GM21447 (cell line): ENCODE data around the gene KIFC3.
"Not testable (repeated sequence)": the region's sequence is repeated elsewhere in the genome, so short reads cannot be mapped to it uniquely, and the experiment has no call there.

Source experiments
- ATAC-seq: cut with Tn5 transposase; IDR thresholded peaks from one replicate; pipeline ENCODE4 v1.9.1; 2021; ENCODE audit not compliant: unreplicated experiment

Gene KIFC3

DNA sequence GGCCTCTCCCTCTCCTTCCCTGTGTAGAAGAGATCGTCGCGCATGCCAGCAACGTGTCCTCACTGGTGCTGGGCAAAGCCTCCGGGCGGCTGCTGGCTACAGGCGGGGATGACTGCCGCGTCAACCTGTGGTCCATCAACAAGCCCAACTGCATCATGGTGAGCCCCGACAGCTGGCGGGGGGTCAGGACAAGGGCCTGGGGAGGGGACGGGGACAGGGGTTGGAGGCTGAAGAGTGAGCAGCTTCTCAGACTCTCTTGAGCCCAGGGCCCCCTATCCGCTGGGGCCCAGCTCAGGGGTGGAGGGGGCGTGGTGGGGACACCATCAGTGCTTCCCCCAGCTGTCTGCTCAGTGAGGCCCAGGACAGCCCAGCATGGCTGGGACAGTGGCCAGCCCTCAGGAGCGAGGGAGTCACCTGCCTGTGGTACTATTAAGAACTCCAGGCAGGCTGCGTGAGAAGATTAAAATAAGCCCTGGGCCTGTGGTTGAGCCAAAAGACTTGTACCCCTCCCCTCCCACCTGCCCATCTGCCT lies 60.6 kb downstream of the KIFC3 start:
- no peak for ATAC-seq

DNA sequence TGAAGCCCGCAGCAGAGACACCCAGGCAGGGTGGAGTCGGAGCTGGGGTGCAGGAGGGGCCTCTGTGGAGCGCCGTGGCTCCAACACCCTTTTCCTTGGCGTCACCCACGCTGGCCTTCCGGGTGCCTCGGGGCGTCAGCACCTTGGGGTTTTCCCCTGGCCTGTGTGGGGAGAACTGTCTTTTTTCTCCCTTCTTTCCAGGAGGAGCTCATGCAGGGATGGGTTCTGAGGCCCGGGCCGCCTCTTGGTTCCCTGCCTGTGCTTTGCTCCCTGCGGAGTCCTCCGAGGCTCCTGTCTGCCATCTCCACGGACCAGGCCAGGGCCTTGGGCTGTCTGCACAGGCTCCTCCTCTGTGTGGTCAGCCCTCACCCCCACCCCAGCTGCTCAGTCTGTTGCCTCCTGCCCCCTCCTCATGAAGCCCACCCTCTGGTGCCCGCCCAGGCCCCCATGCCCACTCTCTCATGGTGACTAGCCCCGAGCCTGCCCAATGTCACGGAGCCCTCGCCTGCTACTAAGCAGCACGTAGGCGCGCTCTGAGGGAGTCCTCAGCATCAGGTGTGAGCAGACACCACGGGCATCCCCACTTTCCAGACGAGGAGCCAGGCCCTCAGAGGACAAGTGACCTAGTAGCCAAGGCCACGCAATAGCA lies 61.7 kb downstream of the KIFC3 start:
- ATAC-seq: no peak

DNA sequence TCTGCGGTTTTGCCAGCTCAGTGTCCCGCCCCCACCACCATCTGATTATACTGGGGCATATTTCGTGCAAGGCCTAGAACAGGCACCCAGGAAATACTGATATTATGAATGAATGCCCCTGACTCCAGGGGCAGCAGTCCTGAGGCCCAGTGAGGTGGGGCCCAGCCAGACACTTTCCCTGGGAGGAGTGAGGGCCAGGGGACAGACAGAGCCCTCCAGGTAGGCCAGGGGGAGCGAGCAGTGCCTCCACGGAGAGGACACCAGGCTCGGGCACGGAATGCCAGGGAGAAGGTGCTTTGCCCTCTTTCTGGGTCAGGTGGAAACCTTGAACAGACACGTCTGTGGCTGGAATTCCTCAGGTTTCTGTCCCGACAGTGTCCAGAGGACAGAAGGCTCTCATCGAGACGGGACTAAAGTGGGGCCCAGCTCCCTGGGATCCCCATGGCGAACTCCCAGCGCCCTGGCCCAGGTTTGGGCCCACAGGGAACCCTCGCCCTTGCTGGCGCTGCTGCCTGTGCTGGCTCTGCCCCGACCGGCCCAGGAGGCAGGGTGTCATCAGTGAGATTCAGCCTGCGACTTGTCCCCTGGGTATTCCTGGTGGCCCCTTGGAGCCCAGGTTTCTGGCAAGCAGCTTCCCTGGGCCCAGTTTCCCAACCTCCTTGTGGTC lies 62.4 kb downstream of the KIFC3 start:
- ATAC-seq: no peak

DNA sequence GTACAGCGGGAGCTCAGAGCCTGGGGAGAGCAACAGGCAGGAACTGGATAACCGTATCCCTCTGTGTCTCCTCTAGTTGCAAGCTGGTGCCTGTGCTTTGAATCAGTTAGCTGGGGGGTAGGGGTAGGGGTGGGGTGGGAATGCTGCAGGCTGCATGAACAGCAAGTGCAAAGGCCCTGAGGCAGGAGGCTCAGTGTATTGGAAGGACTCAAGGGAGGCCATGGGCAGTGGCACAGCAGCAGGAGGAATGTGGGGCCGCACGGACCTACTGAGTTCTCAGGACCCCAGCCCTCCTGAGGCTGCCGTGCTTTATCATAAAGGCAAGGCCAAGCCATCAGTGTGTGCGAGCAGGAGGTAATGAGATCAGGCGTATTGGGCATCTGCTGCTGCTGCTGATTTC lies 63.4 kb downstream of the KIFC3 start:
- no peak for ATAC-seq

DNA sequence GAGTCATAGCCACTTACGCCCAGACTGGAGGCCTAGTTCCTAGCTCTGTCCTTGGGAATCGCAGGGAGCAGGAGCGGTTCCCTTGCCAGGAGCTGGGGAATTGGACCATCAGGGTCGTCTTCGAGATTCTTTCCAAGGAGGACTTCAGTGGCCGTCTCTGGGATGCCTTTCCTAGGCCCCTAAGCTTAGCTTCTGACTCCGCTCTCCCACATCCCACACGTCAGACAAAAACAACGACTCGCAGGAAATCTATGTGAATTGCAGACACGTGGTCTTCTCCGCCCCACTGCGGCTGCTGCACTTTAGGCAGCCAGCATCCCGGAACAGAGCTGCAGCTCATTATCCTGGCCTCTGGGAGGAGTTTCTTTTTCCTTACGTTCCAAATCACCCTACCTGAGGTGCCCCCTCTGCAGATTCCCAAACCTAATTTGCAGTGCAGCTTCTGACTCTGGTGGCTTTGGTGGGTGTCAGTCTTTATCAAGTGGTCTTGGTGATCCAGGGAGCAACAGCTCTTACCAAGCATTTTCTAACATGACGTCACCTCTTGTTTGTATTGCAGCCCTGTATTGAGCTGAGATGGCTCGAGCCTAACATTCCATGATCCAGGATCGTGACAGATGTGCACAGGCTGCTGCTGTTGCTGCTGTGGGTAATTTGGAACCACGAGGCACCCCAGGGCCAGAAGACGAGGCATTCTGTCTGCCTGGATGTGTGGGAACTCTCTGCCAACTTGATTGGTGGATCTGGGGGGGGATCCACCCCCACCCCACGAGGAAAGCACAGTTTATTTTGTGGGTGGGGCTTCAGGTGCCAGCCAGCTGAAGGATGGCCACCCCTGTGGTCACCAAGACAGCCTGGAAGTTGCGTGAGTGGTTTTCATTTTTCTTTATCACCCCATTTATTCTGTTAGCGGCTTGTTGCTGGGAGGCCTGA lies 65.6 kb downstream of the KIFC3 start:
- ATAC-seq: no peak

DNA sequence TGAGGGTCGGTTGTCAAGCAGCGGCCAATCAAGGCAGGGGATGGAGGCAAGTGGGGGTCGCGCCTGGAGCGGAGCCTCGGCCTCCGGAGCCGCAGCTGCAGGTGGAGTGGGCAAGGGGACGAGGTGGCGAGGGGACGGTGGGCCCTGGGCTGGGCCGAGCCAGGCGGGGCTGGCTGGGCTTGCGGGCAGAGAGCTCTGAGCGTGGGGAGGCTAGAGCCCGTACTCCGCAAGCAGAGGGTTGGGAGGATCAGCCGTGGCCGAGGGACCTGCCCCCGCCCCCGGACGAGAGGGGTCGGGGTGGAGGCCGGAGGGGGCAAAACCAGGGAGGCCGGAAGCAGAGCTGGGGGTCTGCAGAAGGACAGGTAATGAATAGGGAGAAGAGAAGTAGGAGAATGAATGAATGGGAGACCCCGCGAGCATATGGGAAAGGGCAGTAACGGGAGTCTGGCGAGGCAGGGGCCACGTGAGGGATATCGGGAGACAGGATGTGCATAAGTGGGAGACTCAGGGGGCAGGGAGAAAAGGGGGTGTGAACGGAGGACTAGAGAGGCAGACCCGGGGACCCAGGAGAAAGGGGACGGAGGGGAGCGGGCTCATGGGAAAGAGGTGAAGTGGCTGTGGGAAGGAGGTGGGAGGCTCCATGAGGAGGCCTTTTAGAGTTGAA lies 66.4 kb downstream of the KIFC3 start, which contains the start of gene KATNB1:
Gene KATNB1, plus strand, starts transcription at position 16 of the 664 bp plus-strand sequence. CDS start 1,474 bp downstream, outside the sequence.
- ATAC-seq: no peak

DNA sequence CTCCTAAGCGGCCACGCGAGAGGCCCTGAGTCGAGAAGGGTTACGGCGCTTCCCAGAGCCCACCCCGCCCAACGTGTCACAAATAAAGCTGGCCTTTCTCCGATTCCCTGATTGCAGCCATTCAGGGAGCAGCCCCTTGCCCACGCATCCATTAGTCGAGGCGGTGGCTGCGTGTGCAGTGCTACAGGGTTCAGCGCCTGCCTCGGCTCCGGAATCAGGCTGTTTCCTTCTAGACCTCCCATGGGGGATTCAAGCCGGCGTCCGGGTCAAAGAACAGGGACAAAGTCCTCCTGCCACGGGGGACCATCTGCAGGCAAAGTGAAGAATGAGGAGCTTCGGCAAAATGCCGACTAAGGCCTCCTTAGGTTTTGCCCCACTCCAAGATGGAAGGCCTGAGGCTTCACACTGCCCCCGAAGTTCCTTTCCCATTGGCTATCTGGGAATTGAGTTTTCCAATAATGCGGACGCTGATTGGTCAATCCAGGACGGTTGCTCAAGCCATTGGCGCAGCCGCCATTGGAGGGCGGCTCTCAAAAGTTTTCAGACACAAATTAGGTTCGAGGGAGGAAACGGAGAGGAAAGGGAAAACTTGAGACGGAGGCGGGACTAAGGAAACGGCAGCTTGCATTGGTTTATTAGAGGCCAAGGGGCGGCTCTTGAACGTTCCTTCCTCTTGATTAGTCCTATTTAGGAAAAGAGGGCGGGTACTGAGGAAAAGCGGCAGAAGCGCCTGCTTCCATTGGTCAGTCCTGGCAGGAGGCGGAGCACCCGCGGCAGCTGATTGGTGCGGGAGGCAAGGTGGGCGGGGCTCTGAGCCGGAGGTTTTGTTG lies 67.2 kb downstream of the KIFC3 start:
- peak; percentile 90 for ATAC-seq

DNA sequence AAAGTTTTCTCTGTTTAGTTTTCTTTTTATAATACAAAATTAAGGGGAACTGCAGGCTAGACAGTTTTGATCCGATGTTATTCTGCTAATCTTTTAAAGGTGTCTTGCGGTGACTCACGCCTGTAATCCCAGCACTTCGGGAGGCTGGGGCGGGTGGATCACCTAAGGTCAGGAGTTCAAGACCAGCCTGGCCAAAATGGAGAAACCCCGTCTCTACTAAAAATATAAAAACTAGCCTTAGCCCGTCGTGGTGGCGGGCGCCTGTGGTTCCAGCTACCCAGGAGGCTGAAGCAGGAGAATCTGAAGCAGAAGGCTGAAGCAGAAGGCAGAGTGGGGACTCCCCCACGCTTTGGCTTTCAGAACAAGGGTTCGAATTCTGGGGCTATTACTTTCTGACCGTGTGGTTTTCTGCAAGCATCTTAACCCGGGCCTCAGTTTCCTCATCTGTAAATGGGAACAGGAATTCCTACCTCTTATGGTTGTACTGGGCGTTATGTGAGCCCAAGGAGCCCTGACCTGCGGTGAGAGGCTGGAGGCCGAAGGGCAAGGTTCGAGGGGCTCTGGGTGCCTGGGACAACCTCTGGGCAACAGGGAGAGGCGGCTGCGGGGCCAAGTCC lies 67.9 kb downstream of the KIFC3 start:
- ATAC-seq: no peak

DNA sequence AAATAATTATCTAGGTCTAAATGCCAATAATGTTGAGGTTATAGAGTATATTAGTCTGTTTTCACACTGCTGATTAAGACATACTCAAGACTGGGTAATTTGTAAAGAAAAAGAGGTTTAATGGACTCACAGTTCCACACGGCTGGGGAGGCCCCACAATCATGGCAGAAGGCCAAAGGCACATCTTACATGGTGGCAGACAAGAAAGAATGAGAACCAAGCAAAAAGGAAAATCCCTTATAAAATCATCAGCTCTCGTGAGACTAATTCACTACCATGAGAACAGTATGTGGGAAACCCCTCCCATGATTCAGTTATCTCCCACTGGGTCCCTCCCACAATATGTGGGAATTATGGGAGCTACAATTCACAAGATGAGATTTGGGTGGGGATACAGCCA lies 69.6 kb downstream of the KIFC3 start:
- ATAC-seq: no peak

DNA sequence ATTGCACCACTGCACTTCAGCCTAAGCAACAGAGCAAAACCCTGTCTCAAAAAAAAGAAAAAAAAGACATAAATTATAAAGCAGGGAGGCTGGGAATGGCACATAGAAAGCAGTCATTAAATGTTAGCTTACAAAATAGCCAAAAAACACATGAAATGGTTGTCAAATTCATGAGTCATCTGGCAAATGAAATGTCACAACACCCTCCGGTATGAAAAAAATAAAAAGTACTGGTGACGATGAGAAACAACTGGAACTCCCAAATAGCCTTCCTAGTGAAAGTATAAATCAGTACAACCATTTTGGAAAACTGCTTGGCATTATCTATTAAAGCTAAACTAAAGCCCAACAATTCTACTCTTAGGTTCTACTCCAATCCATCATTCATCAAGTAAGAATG lies 70.3 kb downstream of the KIFC3 start:
- no peak for ATAC-seq

DNA sequence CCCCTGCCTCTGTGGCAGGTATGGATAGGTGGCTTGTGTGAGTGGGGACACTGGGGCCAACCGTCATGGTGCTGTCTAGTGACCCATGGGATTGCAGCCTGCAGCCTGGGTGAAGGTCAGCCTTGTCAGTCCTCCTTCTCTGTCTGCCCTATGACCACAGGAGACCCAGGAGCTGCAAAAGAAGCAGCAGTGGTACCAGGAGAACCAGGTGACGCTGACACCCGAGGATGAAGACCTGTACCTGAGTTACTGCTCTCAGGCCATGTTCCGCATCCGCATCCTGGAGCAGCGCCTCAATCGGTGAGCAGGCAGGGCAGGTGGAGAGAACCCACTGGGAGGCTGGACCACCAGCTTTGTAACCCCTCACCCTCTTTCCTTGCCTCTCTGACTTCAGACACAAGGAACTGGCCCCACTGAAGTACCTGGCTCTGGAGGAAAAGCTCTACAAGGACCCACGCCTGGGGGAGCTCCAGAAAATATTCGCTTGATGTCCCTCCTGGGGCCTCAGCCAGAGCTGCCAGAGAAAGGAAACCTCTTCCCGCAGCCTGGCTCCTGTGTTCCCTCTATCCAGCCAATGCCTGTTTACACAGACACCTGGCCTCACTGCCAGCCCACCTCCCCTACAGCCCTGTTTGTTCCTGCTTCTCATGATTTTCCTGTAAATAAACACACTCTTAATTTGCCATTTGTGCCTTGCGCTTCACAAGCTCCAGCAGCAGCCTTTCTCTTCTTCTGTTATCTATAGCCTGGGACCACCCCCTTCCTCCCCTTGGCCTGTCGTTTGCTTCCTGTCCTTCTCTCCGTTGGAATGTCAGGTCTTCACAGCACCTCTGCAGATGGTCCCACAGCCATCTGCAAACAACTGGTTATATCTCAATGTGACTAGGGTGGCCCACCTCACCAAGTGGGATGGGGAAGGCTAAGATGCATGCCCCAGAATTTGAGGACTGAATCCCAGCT lies 71.2 kb downstream of the KIFC3 start:
- ATAC-seq: no peak

DNA sequence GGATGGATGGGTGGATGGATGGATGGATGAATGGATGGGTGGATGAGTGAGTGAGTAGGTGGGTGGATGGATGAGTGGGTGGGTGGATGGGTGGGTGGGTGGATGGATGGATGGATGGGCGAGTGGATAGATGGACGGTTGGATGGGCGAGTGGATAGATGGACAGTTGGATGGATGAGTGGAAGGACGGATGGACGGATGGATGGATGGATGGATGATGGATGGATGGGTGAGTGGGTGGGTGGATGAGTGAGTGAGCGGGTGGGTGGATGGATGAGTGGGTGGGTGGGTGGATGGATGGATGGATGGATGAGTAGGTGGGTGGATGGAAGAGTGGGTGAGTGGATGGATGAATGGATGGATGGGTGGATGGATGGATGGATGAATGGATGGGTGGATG lies 72.4 kb downstream of the KIFC3 start:
- not testable (repeated sequence) for ATAC-seq

DNA sequence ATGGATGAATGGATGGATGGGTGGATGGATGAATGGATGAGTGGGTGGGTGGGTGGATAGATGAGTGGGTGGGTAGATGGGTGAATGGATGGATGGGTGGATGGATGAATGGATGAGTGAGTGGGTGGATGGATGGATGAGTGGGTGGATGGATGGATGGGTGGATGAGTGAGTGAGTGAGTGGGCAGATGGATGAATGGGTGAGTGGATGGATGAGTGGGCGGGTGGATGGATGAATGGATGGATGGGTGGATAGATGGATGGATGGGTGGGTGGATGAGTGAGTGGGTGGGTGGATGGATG lies 73.2 kb downstream of the KIFC3 start:
- no peak for ATAC-seq

DNA sequence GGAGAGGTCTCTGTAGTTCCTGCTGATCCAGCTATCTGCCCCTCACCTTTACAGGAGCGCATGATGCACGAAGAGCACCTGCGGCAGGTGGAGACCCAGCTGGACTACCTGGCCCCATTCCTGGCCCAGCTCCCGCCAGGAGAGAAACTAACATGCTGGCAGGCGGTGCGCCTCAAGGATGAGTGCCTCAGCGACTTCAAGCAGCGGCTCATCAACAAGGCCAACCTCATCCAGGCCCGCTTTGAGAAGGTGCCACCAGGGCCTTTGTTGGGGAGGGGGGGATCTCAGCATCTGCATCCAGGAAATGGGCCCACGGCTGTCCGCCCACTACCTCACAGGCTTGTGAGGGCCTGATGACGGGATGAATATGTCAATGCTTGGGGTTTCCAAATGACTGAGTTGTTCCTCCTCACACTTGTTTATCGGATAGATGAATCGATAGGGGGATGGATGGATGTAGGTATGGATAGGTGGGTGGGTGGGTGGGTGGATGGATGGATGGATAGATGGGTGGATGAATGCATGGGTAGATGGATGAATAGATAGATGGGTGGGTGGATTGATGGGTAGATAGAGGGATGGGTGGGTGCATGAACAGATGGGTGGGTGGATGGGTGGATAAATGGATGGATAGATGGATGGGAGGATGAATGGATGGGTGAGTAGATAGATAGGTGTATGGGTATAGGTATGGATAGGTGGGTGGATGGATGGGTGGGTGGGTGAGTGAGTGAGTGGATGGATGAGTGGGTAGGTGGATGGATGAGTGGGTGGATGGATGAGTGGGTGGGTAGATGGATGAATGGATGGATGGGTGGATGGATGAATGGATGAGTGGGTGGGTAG lies 73.7 kb downstream of the KIFC3 start:
- ATAC-seq: no peak

DNA sequence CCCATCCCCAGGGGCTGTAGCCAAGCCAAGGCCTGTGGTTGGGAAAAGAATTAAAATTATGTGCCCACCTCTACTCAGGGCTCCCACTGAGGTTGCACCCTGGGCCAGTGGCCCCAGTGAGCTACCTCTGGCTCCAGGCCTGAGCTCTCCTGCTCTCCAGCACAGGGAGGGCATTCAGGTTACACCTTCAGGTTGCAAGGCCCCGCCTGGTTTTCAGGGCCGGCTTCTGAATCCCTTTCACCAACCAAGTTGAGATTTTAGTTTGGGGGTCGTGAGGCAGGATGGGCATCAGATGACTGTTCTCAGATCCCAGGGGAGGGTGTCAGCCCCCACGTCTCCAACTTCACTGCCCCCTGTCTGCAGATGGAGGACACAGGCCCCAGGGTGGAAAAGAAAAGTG lies 74.7 kb downstream of the KIFC3 start:
- no peak for ATAC-seq

DNA sequence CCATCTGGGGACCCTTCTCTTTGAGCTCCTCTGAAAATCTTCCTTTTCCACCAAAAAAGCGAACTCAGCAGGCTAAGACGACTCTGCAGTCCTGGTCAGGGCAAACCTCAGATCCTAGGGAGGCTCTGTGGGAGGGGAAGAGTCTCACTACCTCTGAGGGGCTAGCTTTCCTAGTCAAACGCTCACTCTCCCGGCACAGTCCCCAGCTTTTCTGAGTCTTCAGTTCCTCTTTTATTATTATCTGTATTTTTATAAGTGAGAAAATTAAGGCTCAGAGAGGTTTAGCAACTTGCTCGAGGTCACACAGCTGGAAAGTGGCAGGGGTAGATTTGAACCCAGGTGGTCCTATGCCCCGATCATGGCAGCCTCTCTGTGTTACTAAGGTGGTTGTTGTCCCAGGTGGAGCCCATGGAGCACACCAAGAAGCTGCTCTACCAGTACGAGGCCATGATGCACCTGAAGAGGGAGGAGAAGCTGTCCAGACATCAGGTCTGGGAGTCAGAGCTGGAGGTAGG lies 75.8 kb downstream of the KIFC3 start:
- ATAC-seq: no peak

DNA sequence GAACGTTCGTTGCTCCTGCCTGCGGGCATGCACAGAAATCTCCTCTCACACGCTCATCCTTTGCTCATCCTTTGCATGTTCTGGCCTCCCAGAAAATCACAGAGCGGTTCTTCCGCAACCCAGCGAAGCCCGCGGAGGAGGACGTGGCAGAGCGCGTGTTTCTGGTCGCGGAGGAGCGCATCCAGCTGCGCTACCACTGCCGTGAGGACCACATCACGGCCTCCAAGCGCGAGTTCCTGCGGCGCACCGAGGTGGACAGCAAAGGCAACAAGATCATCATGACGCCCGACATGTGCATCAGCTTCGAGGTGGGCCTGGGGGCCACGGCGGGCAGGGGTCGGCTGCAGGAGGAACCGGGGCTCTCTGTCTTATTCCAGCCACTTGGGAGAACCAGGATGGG lies 76.3 kb downstream of the KIFC3 start:
- ATAC-seq: no peak

DNA sequence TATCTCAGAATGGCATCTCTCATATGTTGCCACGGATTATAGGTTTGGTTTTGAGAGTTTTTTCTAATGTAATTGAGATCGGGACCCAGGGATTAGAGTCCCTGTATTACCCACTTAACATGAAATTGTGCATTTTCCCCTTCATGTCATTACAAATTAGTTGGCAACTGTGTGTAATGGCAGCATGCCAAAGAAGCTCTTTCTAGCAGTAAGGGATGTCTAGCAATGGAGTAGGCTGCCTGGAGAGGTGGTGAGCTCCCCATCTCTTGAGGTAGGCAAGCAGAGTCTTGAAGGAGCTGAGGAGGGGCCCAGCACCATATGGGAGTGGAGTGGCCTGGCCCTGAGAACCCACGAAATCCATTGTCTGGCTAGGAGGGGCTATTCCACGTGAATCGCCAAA lies 76.7 kb downstream of the KIFC3 start:
- no peak for ATAC-seq
